ENCODE measurements around the gene BHLHA15. TPM values are rescaled to one million over a fixed set of nuclear protein-coding genes. Genes with fewer than 3 reads are reported as not detected.
"Not testable (repeated sequence)": the region's sequence is repeated elsewhere in the genome, so short reads cannot be mapped to it uniquely, and the experiment has no call there.

BHLHA15 gene
- total RNA-seq, 3 donors from 2014 or later = 0.59 to 2.3 TPM; not detected in 1

DNA sequence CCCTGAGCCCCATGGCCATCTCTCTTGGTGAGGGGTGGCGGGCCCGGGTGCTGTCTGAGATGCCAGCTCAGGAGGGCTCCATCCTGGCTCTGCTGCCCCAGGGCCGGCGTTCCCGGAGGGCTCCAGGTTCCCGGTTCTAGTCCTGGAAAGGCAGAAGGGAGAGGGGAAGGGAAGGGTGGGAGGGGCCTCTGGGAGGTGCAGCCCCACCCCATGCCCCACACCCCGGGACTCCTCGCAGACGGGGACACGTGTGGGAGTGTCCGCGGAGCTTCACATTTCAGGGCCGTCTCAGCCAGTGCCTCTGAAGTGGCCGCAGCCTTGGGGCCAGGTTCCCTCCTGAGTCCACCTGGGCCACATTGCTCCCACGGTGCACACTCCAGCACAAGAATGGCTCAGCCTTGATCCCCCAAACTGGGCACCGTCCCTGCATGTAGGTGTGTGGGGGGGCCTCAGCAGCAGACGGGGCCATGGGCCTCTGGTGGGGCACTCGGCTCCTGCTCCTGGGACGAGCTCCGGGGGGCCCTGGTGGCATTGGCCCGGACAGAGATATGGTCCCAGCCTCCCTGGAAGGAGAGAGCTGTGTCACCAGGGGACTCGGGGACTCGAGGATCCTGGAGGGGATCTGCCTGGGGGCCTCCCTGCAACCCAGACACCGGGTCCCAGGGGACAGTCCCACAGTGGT, 5.8 kb downstream of the BHLHA15 start:
- H3K9me3 ChIP-seq = no peaks in the 10 kb centered on the region
- no peak for TF ChIP-seq POLR2A (IDR thresholded peaks at IDR 0.05)
- TF ChIP-seq POLR2AphosphoS5 (IDR thresholded peaks at IDR 0.05) = no peak
- no peak for TF ChIP-seq CTCF (IDR thresholded peaks at IDR 0.05)
- intact Hi-C loops (cut with DNase I; ENCODE audit: low total_unique reads) = no loop called here
- DNase-seq (ENCODE audit: low spot score in 2 of 2) = peak in 1 of 2 donors; percentile 35
- H3K4me1 ChIP-seq = no peaks in the 10 kb centered on the region
- no peak overlapping the region for H3K4me3 ChIP-seq
- no peak overlapping the region for H3K27ac ChIP-seq
- H3K27me3 ChIP-seq = no peaks in the 10 kb centered on the region
- H3K36me3 ChIP-seq = no peaks in the 10 kb centered on the region

DNA sequence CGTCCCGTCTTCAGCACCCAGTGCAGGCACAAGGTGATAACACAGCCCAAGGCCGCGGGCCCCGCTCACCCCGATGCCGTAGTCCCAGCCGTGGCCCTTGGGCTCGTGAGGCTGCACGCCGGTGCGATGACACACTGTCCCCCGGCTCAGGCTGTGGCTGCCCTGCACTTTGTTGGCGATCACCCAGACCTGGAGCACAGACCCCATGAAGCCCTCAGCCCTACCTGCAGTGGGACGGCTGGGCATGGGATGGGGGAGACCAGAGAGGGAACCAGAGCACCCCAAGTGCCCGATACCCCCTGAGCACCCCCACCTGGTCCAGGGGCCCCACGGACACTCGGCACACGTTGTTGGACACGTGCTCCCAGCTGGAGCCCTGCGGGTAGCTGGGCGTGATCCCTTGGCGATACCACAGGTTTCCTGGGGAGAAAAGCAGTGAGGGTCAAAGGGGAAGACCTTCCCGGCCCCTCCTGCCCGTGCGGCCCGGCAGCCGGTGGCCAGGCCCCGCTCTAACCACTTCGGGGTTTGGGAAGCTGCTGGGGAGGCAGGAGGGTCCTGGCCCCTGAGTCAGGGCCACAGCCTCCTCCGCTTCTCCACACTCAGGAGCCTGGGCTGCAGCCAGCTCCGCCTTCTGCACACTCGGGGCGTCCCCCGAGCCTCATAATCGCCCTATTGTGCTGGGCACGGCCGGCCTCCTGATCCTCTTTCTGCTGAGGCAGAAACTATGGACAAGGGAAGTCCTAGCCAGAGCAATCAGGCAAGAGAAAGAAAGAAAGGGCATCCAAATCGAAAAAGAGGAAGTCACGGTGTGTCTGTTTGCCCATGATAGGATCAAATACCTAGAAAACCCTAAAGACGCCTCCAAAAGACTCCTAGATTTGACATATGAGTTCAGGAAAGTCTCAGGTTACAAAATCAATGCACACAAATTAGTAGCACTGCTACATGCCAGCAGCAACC, 6.7 kb downstream of the BHLHA15 start:
- DNase-seq (ENCODE audit: low spot score in 2 of 2) = no peak
- TF ChIP-seq POLR2AphosphoS5 (IDR thresholded peaks at IDR 0.05) (no peak), CTCF (IDR thresholded peaks at IDR 0.05) (no peak), POLR2A (IDR thresholded peaks at IDR 0.05) (no peak)
- Histone ChIP-seq H3K27me3 (no peaks in the 10 kb centered on the region), H3K4me3 (no peak overlapping the region), H3K4me1 (no peaks in the 10 kb centered on the region), H3K36me3 (no peaks in the 10 kb centered on the region), H3K9me3 (no peaks in the 10 kb centered on the region), H3K27ac (no peak overlapping the region)
- intact Hi-C loops (cut with DNase I; ENCODE audit: low total_unique reads) = no loop called here

DNA sequence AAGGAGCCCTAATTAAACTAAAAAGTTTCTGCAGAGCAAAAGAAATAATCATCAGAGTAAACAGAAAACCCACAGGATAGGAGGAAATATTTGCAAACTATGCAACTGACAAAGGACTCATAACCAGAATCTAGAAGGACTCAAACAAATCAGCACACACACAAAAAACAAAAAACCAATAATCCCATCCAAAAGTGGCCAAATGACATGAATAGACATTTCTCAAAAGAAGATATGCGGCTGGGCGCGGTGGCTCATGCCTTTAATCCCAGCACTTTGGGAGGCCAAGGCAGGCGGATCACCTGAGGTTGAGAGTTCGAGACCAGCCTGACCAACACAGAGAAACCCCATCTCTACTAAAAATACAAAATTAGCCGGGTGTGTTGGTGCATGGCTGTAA, 8.1 kb downstream of the BHLHA15 start:
- H3K27ac ChIP-seq; H3K4me3 ChIP-seq; H3K9me3 ChIP-seq; DNase-seq (ENCODE audit: low spot score in 2 of 2); H3K36me3 ChIP-seq; intact Hi-C loops (cut with DNase I; ENCODE audit: low total_unique reads); H3K4me1 ChIP-seq; H3K27me3 ChIP-seq: not testable (repeated sequence)

GRCh38 chr7:98221611-98222532, 10.6 kb downstream of the BHLHA15 start:
- H3K9me3 ChIP-seq = no peaks in the 10 kb centered on the region
- H3K27me3 ChIP-seq = no peaks in the 10 kb centered on the region
- no peak for TF ChIP-seq CTCF (IDR thresholded peaks at IDR 0.05)
- no peak for TF ChIP-seq POLR2AphosphoS5 (IDR thresholded peaks at IDR 0.05)
- TF ChIP-seq POLR2A (IDR thresholded peaks at IDR 0.05) = no peak
- intact Hi-C loops (cut with DNase I; ENCODE audit: low total_unique reads) = no loop called here
- H3K4me3 ChIP-seq = no peak overlapping the region
- H3K36me3 ChIP-seq = no peaks in the 10 kb centered on the region
- no peak overlapping the region for H3K27ac ChIP-seq
- no peaks in the 10 kb centered on the region for H3K4me1 ChIP-seq
- DNase-seq (ENCODE audit: low spot score in 2 of 2) = no peak

DNA sequence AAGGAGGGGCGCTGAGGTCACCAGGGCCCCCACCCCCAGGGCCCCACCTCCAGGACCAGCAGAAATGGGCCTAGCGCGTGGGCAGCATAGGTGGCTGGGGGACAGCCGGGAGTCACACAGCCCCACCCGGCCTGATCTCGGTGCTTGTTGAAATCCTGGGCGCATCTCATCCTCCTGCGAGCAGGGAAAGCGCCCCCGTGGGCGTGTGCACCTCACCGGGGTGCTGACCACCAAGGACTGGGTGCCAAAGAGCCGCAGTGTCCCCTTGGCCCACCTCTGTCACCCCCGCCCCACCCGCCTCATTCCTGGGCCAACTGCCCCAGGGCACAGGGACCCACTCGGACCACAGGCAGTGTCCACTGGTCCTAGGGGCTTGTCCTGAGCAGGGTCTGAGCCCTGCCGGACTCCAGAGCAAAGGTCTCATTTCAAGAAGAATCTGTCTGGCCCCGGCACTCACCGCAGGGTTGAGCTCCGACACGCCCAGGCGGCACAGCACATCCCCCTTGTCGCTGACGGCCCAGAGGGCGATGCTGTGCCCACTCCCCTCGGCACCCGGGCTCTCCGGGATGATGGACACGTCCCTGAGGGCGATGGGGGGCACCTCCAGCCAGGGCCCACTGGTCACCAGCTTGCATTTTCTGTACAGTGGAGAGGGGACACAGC, 11.4 kb downstream of the BHLHA15 start:
- Histone ChIP-seq H3K9me3 (no peaks in the 10 kb centered on the region), H3K4me1 (no peaks in the 10 kb centered on the region), H3K27ac (no peak overlapping the region), H3K36me3 (no peaks in the 10 kb centered on the region), H3K27me3 (no peaks in the 10 kb centered on the region), H3K4me3 (no peak overlapping the region)
- DNase-seq (ENCODE audit: low spot score in 2 of 2) = no peak
- no peak for TF ChIP-seq CTCF (IDR thresholded peaks at IDR 0.05)
- TF ChIP-seq POLR2AphosphoS5 (IDR thresholded peaks at IDR 0.05) = no peak
- no peak for TF ChIP-seq POLR2A (IDR thresholded peaks at IDR 0.05)
- intact Hi-C loops (cut with DNase I; ENCODE audit: low total_unique reads) = no loop called here

Measured in breast epithelium (tissue), 4 donors.